ENCODE results near the gene FCGR2B.
"Not testable (repeated sequence)": the region's sequence is repeated elsewhere in the genome, so short reads cannot be mapped to it uniquely, and the experiment has no call there.

The FCGR2B gene

DNA sequence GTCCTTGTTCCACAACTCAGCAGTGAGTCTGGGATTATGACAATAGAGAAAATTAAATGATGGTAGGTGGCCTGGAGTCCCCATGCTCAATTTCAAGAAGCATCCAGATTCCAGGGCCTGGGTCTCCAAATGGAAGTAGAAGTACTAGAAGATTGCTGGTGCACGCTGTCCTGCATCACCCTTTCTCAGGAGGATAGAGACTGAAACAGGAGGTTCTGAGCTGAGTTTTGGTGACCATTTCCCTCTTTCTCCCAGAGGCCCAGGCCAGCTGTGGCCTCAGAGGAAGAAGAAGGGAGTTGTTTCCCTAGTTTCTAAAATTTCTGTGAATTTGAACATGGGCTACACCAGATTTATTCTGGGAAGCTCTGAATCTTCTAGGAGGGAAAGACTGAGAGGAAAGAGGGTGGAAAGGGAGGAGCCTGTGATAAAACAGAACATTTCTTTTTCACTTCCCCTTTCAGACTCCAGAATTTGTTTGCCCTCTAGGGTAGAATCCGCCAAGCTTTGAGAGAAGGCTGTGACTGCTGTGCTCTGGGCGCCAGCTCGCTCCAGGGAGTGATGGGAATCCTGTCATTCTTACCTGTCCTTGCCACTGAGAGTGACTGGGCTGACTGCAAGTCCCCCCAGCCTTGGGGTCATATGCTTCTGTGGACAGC, at the start of gene FCGR2B:
FCGR2B (plus strand) TSS at position 460 of the 656 bp plus-strand sequence; CDS start at position 559, 99 bp downstream.
- not testable (repeated sequence) for H3K4me3 ChIP-seq (ENCODE audit: low read length); DNase-seq (ENCODE audit: low read depth)

DNA sequence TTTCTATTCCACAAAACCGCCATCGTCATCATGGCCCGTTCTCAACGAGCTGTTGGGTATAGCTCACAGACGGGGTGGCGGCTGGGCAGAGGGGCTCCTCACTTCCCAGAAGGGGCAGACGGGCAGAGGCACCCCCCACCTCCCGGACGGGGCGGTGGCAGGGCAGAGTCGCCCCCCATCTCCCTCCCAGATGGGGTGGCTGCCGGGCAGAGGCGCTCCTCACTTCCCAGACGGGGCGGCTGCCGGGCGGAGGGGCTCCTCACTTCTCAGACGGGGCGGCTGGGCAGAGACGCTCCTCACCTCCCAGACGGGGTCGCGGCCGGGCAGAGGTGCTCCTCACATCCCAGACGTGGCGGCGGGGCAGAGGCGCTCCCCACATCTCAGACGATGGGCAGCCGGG, 46.5 kb upstream of the FCGR2B start:
- not testable (repeated sequence) for DNase-seq (ENCODE audit: low read depth); H3K4me3 ChIP-seq (ENCODE audit: low read length)

- DNase-seq (ENCODE audit: low read depth); H3K4me3 ChIP-seq (ENCODE audit: low read length): not testable (repeated sequence)
These were observed 44.4 kb upstream of the FCGR2B start for GRCh38 chr1:161618517-161618916.

- DNase-seq (ENCODE audit: low read depth); H3K4me3 ChIP-seq (ENCODE audit: low read length): not testable (repeated sequence)
These were observed 42.5 kb upstream of the FCGR2B start for GRCh38 chr1:161620399-161620798.

DNA sequence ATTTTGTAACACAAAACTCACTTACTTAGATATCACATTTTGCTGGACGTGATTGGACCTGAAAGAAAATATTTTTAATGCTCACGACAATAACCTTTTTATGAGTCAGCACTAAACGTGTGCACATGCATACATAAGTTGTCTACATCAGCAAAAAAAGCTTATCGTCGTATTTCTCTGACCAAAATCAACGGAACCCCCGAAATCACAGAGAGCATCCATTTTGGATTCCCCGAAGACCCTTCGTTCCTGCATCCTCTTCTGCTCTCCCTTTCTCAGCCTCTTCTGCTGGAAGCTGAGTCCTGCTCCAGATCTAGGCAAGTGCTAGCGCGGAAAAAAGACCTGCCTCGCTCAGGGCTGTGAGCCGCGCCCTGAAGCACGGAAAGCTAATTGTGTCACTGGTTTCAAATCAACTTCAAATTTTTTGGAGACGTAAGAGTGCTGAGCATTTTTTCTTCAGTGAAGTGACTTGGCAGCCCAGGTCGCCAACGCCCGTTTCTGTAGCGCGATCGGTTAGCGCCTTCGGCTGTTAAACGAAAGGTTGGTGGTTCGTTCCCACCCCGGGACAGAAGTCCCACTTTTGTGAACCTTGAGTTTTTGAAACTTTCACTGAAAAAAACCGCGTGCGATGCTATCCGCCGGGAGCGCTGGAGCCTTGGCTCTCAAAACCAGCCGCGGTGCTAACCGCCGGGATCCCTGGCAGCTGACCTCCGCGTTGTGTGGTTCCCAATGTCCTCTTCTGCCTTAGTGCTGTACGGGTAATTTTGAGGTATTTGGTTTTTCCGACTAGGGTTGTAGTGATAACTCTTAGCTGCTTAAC, 41.6 kb upstream of the FCGR2B start:
- H3K4me3 ChIP-seq (ENCODE audit: low read length) = peak overlapping the region; percentile 65
- peak; percentile 15 for DNase-seq (ENCODE audit: low read depth)

- H3K4me3 ChIP-seq (ENCODE audit: low read length); DNase-seq (ENCODE audit: low read depth): not testable (repeated sequence)
These were observed 40.9 kb upstream of the FCGR2B start for GRCh38 chr1:161622054-161622453.

DNA sequence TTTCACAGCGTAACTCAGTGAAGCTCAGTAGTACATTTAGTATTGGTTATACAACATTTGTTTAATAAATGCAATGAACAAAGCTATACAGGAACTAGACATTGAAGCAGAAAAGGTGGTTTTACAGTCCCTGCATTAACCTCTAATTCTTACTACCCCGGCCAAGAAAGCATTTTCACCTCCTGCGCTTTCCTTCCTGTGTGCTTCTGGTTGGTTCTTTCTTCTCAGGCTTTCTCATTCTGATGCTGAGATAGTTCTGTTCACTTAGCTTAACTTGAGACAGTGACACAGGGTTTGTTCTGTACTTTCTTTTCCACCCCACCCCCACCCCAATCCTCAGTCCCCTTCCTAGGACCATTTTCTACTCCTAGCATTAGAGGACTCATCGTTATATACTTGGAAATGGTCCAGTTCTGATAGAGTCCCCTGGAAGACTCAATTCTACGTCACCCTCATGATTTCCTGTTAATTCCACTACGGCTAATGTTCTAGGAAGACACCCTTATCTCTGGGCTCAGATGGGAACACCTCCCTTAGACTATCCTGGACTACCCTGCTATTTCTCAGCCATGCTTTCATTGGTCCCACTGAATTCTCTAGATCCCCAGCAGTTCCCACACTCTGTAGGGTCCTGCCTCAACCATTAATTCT, 39.4 kb upstream of the FCGR2B start:
- not testable (repeated sequence) for DNase-seq (ENCODE audit: low read depth); H3K4me3 ChIP-seq (ENCODE audit: low read length)

DNA sequence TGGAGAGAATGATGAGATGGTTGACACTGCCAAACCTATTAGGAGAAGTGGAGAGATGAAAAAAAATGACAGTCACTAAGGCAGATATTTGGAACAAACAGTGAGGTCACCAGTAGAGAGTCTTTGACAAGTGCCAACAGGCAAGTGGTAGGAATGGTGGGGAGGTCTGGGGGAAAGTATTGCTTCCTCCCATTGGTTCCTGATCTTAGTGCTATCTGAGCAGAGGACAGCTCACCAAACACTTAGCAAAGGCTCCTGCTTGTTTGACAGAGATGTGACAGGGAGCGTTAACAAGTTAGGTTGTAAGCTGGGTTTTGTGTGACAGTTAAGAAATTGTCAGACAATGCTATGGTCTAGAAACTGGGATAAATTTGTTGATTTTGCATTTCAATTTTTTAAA, 38.3 kb upstream of the FCGR2B start:
- not testable (repeated sequence) for H3K4me3 ChIP-seq (ENCODE audit: low read length); DNase-seq (ENCODE audit: low read depth)

- not testable (repeated sequence) for DNase-seq (ENCODE audit: low read depth); H3K4me3 ChIP-seq (ENCODE audit: low read length)
These were observed 36.3 kb upstream of the FCGR2B start for GRCh38 chr1:161626445-161627146.

- DNase-seq (ENCODE audit: low read depth); H3K4me3 ChIP-seq (ENCODE audit: low read length): not testable (repeated sequence)
These were observed 32.7 kb upstream of the FCGR2B start for GRCh38 chr1:161630128-161630742.

GRCh38 chr1:161631076-161631475, 31.9 kb upstream of the FCGR2B start, which contains the start of gene FCGR3B:
Gene FCGR3B, minus strand, starts transcription at chr1:161631176. Its CDS starts 82 bp downstream, at chr1:161631094.
- DNase-seq (ENCODE audit: low read depth) = no peak
- TF ChIP-seq, protein P1, sequence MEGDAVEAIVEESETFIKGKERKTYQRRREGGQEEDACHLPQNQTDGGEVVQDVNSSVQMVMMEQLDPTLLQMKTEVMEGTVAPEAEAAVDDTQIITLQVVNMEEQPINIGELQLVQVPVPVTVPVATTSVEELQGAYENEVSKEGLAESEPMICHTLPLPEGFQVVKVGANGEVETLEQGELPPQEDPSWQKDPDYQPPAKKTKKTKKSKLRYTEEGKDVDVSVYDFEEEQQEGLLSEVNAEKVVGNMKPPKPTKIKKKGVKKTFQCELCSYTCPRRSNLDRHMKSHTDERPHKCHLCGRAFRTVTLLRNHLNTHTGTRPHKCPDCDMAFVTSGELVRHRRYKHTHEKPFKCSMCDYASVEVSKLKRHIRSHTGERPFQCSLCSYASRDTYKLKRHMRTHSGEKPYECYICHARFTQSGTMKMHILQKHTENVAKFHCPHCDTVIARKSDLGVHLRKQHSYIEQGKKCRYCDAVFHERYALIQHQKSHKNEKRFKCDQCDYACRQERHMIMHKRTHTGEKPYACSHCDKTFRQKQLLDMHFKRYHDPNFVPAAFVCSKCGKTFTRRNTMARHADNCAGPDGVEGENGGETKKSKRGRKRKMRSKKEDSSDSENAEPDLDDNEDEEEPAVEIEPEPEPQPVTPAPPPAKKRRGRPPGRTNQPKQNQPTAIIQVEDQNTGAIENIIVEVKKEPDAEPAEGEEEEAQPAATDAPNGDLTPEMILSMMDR (conservative IDR thresholded peaks at IDR 0.05; ENCODE audit: low read depth, low read length) = no peak
- H3K4me3 ChIP-seq (ENCODE audit: low read length) = no peak within 1 kb of the TSS

DNA sequence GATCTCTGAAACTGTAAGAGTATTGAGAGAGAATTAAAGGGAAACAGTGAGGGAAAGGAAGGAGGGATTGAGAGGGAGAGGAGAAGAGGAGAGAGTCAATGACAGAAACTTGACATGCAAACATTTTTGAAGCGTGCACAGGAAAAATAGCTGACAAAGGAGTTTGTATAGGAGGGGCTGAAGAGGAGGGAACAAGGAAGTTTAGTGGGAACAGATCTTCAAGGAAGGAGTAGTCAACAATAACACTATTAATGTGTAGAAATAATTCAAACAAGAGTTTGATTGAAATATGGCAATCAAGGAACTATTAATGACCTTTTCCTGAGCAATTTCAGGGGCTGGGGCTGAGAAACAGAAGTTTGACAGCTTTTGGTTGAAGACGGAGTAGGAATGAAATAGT, 27.9 kb upstream of the FCGR2B start:
- DNase-seq (ENCODE audit: low read depth); H3K4me3 ChIP-seq (ENCODE audit: low read length): not testable (repeated sequence)

DNA sequence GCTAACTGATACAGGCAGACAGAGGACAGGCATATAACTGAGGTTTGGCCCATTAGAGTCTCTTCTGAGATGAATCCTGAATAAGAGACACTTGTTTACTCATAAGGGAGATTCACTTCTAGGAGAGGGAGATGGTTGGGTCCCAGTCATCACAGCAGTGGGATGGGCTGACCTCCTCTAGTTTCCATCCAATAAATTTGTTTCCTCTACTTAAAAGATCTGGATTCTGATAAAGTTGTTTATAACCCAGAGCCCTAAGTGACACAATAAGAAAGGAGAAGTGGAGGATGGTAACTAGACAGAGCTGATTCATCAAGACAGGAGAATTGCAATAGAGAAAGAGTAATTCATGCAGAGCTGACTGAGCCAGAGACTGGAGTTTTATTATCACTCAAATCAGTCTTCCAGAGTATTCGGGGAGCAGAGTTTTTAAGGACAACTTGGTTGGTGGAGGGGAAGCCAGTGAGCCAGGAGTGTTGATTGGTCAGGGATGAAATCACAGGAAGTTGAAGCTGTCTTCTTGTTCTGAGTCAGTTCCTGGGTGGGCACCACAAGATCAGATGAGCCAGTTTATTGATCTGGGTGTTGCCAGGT, 26.7 kb upstream of the FCGR2B start:
- not testable (repeated sequence) for DNase-seq (ENCODE audit: low read depth); H3K4me3 ChIP-seq (ENCODE audit: low read length)

DNA sequence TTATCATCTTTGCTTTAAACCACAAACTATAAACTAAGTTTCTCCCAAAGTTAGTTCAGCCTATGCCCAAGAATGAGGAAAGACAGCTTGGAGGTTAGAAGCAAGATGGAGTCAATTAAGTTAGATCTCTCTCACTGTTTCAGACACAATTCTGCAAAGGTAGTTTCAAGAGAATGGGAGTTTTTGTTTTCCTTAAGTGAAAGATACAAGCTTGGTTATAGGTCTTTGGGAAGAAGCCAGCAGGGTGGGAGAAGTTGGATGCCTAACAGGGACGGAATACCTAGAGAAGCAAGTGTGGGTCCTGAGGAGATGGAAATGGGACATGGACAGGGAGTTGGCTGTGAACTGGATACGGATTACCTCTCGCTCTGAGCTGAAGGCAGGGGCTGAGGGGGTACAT, 26.0 kb upstream of the FCGR2B start:
- not testable (repeated sequence) for H3K4me3 ChIP-seq (ENCODE audit: low read length); DNase-seq (ENCODE audit: low read depth)

DNA sequence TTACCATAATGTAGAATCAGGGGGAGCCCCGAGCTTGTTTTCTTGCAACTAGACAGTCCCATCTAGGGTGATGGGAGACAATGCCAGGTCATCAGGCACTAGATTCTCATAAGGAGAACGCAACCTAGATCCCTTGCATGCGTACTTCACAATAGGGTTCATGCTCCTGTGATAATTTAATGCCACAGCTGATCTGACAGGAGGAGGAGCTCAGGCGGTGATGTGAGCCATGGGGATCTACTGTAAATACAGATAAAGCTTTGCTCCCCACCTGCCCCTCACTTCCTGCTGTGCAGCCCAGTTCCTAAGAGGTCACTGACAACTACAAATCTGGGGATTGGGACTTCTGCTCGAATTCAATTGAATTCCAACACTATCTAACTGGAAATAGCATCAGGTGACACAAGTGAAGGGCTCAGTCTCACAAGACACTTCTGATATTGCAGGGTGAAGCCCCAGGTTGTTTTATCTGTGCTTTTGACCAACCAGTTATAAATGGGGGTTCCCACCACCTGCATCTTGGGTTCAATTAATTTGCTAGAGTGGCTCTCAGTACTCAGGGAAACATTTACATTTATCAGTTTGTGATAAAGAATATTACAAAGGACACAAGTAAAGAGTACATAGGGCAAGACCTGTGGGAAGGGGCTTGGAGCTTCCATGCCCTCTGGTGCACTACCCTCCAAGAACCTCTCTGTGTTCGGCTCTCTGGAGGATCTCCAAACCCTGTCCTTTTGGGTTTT, 24.5 kb upstream of the FCGR2B start:
- H3K4me3 ChIP-seq (ENCODE audit: low read length); DNase-seq (ENCODE audit: low read depth): not testable (repeated sequence)

- not testable (repeated sequence) for DNase-seq (ENCODE audit: low read depth); H3K4me3 ChIP-seq (ENCODE audit: low read length)
These were observed 23.7 kb upstream of the FCGR2B start for GRCh38 chr1:161639203-161639602.

Measured in retinal pigment epithelial cell (primary cell).